Measurements from ENCODE around the gene TMEM9B. TPM values are rescaled to one million over a fixed set of nuclear protein-coding genes. Genes with fewer than 3 reads are reported as not detected.

The TMEM9B gene
- polyA plus RNA-seq, 1 of the 3 experiments (the other 2 are of a cell fraction), result 21.8 TPM

DNA sequence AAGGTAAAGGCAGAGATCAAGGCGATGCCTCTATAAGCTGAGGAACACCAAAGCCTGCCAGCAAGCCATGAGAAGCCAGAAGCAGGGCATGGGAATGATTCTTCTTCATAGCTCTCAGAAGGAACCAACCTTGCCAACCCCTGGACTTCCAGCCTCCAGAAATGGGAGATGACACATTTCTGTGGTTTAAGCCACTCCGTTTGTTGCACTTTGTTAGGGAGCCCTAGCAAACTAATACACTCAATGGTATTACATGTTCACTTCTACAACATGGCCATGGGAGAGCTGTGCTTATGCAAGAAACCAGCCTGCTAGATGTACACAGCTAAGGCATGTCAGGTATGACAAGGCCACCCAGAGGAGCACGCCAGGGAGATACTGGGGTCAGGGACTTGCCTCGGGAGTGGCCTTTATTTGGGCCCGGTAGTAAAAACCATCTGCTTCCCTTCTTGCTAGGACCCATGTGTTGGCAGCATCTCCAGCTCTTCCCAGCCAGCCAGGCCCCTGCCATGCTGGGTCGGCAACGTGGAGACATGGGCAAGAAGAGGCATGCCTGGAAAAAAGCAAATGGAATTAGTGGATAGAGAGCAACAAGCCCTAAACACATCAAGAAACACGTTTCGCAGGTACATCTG is 35.1 kb downstream of the TMEM9B start:
- TF ChIP-seq GABPA (IDR thresholded peaks at IDR 0.05; ENCODE audit: low read depth) (no peak), RXRA (IDR thresholded peaks at IDR 0.05; ENCODE audit: borderline replicate concordance, low read depth) (no peak), POLR2AphosphoS5 (IDR thresholded peaks at IDR 0.05; ENCODE audit: low read depth, low read length) (no peak), RCOR1 (IDR thresholded peaks at IDR 0.05; ENCODE audit: low read length) (no peak), CHD2 (IDR thresholded peaks at IDR 0.05; ENCODE audit: low read length, partially characterized antibody) (no peak), RAD21 (IDR thresholded peaks at IDR 0.05; ENCODE audit: low read length) (no peak), TAF1 (IDR thresholded peaks at IDR 0.05; ENCODE audit: borderline replicate concordance, low read depth, low read length) (no peak), ELF1 (IDR thresholded peaks at IDR 0.05) (no peak), TEAD4 (IDR thresholded peaks at IDR 0.05; ENCODE audit: borderline replicate concordance, insufficient read depth) (no peak), SIN3A (IDR thresholded peaks at IDR 0.05; ENCODE audit: borderline replicate concordance, low read depth, low read length) (no peak), NRF1 (IDR thresholded peaks at IDR 0.05; ENCODE audit: low read depth, low read length) (no peak), YY1 (IDR thresholded peaks at IDR 0.05; ENCODE audit: low read depth) (no peak), TCF12 (IDR thresholded peaks at IDR 0.05) (no peak), FOXM1 (IDR thresholded peaks at IDR 0.05; ENCODE audit: low read depth) (no peak), RFX5 (IDR thresholded peaks at IDR 0.05; ENCODE audit: low read length) (no peak)
- TF ChIP-seq, protein P1, sequence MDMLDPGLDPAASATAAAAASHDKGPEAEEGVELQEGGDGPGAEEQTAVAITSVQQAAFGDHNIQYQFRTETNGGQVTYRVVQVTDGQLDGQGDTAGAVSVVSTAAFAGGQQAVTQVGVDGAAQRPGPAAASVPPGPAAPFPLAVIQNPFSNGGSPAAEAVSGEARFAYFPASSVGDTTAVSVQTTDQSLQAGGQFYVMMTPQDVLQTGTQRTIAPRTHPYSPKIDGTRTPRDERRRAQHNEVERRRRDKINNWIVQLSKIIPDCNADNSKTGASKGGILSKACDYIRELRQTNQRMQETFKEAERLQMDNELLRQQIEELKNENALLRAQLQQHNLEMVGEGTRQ (IDR thresholded peaks at IDR 0.05; ENCODE audit: borderline replicate concordance, low read depth, low read length), result no peak
- TF ChIP-seq, protein P2, sequence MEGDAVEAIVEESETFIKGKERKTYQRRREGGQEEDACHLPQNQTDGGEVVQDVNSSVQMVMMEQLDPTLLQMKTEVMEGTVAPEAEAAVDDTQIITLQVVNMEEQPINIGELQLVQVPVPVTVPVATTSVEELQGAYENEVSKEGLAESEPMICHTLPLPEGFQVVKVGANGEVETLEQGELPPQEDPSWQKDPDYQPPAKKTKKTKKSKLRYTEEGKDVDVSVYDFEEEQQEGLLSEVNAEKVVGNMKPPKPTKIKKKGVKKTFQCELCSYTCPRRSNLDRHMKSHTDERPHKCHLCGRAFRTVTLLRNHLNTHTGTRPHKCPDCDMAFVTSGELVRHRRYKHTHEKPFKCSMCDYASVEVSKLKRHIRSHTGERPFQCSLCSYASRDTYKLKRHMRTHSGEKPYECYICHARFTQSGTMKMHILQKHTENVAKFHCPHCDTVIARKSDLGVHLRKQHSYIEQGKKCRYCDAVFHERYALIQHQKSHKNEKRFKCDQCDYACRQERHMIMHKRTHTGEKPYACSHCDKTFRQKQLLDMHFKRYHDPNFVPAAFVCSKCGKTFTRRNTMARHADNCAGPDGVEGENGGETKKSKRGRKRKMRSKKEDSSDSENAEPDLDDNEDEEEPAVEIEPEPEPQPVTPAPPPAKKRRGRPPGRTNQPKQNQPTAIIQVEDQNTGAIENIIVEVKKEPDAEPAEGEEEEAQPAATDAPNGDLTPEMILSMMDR (IDR thresholded peaks at IDR 0.05), result no peak
- H3K4me3 ChIP-seq (ENCODE audit: low read depth in 2 of 2, low read length in 1 of 2), result no peak overlapping the region
- CTCF ChIA-PET, result no interaction called here
- WGBS (ENCODE audit: low lambda C conversion rate), result 90% methylated on average over 8 of the region's 9 CpGs
- H3K9me2 ChIP-seq, result no peaks in the 10 kb centered on the region
- no peak overlapping the region for H2AFZ ChIP-seq (ENCODE audit: low read depth)
- no peak overlapping the region for H3K4me2 ChIP-seq
- H3K4me1 ChIP-seq (ENCODE audit: control insufficient read depth in 1 of 2, insufficient read depth in 2 of 2, low read depth in 1 of 2, low read length in 1 of 2), result no peaks in the 10 kb centered on the region
- POLR2A ChIA-PET, result no interaction called here
- H3K9me3 ChIP-seq, result no peaks in the 10 kb centered on the region
- H3K36me3 ChIP-seq (replicated peaks in 1 of 2; ENCODE audit: control insufficient read depth in 1 of 2, insufficient read depth in 2 of 2, low read length in 1 of 2), result peaks cover 0 to 4% of the 10 kb centered on the region in 2 experiments
- H3K79me2 ChIP-seq (ENCODE audit: insufficient read depth), result no peaks in the 10 kb centered on the region
- no peaks in the 10 kb centered on the region for H4K20me1 ChIP-seq (ENCODE audit: insufficient read depth)
- DNase-seq, result no peak
- no peaks in the 10 kb centered on the region for H3F3A ChIP-seq (replicated peaks; ENCODE audit: insufficient read depth)
- H3K27me3 ChIP-seq (ENCODE audit: insufficient read depth), result no peaks in the 10 kb centered on the region
- no peak overlapping the region for H3K27ac ChIP-seq (ENCODE audit: low read depth in 2 of 2, low read length in 1 of 2)
- no peak overlapping the region for H3K9ac ChIP-seq

DNA sequence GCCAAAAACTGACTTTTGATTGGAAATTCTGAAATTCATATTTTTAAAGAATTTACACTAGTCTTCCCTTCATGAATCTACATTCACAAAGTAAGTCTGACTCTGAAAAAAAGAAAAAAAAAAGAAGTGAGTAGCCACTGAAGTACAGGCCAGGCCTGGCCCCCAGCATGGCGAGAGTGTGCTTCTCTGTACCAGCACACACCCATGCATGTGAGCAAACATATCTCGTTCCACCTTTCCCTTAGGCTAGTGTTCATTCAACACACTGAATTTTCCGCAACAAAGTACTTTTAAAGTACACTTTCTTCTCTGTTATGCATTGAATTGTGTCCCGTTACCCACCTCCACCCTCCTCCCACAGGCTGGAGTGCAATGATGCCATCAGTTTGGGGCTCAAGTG is 36.0 kb downstream of the TMEM9B start:
- no peak overlapping the region for H3K4me2 ChIP-seq
- H3K79me2 ChIP-seq (ENCODE audit: insufficient read depth), result no peaks in the 10 kb centered on the region
- no peaks in the 10 kb centered on the region for H3K9me3 ChIP-seq
- no peak overlapping the region for H3K4me3 ChIP-seq (ENCODE audit: low read depth in 2 of 2, low read length in 1 of 2)
- no peaks in the 10 kb centered on the region for H3K27me3 ChIP-seq (ENCODE audit: insufficient read depth)
- H3K36me3 ChIP-seq (replicated peaks in 1 of 2; ENCODE audit: control insufficient read depth in 1 of 2, insufficient read depth in 2 of 2, low read length in 1 of 2), result peaks cover 0 to 6% of the 10 kb centered on the region in 2 experiments
- H3K9ac ChIP-seq, result no peak overlapping the region
- CTCF ChIA-PET, result interaction anchor here (0.6 to 0.7 kb wide), 2 partner anchors 88 to 210 kb away, joined by 3 read pairs; no protein-coding TSS in a partner anchor
- no peak overlapping the region for H3K27ac ChIP-seq (ENCODE audit: low read depth in 2 of 2, low read length in 1 of 2)
- DNase-seq, result no peak
- H3F3A ChIP-seq (replicated peaks; ENCODE audit: insufficient read depth), result no peaks in the 10 kb centered on the region
- no peaks in the 10 kb centered on the region for H3K4me1 ChIP-seq (ENCODE audit: control insufficient read depth in 1 of 2, insufficient read depth in 2 of 2, low read depth in 1 of 2, low read length in 1 of 2)
- 90% methylated on average over 4 of the region's 4 CpGs for WGBS (ENCODE audit: low lambda C conversion rate)
- H3K9me2 ChIP-seq, result no peaks in the 10 kb centered on the region
- POLR2A ChIA-PET, result no interaction called here
- H2AFZ ChIP-seq (ENCODE audit: low read depth), result no peak overlapping the region
- H4K20me1 ChIP-seq (ENCODE audit: insufficient read depth), result no peaks in the 10 kb centered on the region
- TF ChIP-seq TCF12 (IDR thresholded peaks at IDR 0.05) (no peak), CHD2 (IDR thresholded peaks at IDR 0.05; ENCODE audit: low read length, partially characterized antibody) (no peak), RAD21 (IDR thresholded peaks at IDR 0.05; ENCODE audit: low read length) (no peak), TEAD4 (IDR thresholded peaks at IDR 0.05; ENCODE audit: borderline replicate concordance, insufficient read depth) (no peak), SIN3A (IDR thresholded peaks at IDR 0.05; ENCODE audit: borderline replicate concordance, low read depth, low read length) (no peak), GABPA (IDR thresholded peaks at IDR 0.05; ENCODE audit: low read depth) (no peak), MEF2A (IDR thresholded peaks at IDR 0.05; ENCODE audit: borderline replicate concordance, low read depth) (no peak), RXRA (IDR thresholded peaks at IDR 0.05; ENCODE audit: borderline replicate concordance, low read depth) (no peak), GATA2 (CRISPR knock-in tag; IDR thresholded peaks at IDR 0.05) (no peak)
- TF ChIP-seq, protein P3, sequence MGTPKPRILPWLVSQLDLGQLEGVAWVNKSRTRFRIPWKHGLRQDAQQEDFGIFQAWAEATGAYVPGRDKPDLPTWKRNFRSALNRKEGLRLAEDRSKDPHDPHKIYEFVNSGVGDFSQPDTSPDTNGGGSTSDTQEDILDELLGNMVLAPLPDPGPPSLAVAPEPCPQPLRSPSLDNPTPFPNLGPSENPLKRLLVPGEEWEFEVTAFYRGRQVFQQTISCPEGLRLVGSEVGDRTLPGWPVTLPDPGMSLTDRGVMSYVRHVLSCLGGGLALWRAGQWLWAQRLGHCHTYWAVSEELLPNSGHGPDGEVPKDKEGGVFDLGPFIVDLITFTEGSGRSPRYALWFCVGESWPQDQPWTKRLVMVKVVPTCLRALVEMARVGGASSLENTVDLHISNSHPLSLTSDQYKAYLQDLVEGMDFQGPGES (IDR thresholded peaks at IDR 0.05; ENCODE audit: low read depth, low read length), result no peak
- TF ChIP-seq, protein P4, sequence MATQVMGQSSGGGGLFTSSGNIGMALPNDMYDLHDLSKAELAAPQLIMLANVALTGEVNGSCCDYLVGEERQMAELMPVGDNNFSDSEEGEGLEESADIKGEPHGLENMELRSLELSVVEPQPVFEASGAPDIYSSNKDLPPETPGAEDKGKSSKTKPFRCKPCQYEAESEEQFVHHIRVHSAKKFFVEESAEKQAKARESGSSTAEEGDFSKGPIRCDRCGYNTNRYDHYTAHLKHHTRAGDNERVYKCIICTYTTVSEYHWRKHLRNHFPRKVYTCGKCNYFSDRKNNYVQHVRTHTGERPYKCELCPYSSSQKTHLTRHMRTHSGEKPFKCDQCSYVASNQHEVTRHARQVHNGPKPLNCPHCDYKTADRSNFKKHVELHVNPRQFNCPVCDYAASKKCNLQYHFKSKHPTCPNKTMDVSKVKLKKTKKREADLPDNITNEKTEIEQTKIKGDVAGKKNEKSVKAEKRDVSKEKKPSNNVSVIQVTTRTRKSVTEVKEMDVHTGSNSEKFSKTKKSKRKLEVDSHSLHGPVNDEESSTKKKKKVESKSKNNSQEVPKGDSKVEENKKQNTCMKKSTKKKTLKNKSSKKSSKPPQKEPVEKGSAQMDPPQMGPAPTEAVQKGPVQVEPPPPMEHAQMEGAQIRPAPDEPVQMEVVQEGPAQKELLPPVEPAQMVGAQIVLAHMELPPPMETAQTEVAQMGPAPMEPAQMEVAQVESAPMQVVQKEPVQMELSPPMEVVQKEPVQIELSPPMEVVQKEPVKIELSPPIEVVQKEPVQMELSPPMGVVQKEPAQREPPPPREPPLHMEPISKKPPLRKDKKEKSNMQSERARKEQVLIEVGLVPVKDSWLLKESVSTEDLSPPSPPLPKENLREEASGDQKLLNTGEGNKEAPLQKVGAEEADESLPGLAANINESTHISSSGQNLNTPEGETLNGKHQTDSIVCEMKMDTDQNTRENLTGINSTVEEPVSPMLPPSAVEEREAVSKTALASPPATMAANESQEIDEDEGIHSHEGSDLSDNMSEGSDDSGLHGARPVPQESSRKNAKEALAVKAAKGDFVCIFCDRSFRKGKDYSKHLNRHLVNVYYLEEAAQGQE (IDR thresholded peaks at IDR 0.05; ENCODE audit: low read depth, low read length), result no peak
